Erythroblast (primary cell): Measurements from ENCODE around the gene YPEL4.

Experiments
- DNase-seq, 2 experiments: peaks; one replicate each; lab custom pipeline; 2025; lab: John Stamatoyannopoulos, UW
- GATA1 ChIP-seq: IDR thresholded peaks from 2 replicates; pipeline ENCODE4 v1.6.1; 2011; ENCODE audit warnings: low read depth, mild to moderate bottlenecking, control low read depth, low read length, moderate library complexity
- POLR2A ChIP-seq: IDR thresholded peaks from 2 replicates; pipeline ENCODE4 v1.6.1; 2011; ENCODE audit warnings: mild to moderate bottlenecking, low read length

The YPEL4 gene

DNA sequence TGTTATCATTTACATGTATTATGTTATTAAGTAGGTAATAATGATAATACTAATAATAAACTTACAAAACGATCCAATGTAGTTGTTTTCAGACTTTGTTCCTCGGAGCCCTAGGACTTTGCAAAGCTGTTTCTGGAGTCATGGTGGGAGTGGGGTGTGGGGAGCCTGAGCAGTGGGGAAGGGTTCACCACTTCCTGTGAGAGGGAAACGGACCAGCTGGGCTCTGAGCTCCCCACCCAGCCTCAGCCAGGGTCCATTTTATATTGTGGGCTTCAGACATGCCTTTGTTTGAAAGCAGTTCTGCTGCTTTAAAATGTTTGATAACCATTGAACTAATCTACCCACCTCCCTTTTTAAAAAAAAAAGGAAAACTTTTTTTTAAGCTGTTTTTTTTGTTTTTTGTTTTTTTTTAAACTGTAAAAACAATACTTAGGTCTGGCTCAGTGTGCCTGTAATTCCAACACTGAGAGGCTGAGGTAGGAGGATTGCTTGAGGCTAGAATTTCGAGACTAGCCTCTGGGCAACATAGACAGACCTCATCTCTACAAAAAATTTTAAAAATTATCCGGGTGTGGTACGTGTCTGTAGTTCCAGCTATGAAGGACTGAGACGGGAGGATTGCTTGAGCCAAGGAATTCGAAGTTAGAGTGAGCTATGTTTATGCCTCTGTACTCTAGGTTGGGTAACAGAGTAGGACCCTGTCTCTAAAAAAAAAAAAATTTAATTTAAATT, 45.2 kb downstream of the YPEL4 start:
- no peak for TF ChIP-seq POLR2A
- TF ChIP-seq GATA1, result no peak
- no peak for DNase-seq

DNA sequence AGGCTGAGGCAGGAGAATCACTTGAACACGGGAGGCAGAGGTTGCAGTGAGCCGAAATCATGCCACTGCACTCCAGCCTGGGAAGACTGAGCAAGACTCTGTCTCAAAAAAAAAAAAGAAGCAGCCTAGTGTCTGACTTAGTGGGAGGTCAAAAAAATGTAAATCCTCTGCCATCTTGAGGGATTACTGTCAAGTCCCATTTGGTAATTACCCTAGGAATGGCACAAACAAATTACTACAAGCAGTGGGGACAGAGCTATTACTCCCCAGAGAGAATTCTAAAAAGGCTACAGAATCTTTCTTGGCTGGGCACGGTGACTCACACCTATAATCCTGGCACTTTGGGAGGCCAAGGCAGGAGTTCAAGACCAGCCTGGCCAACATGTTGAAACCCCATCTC, 48.4 kb downstream of the YPEL4 start:
- DNase-seq, result no peak
- TF ChIP-seq GATA1 (no peak), POLR2A (no peak)

DNA sequence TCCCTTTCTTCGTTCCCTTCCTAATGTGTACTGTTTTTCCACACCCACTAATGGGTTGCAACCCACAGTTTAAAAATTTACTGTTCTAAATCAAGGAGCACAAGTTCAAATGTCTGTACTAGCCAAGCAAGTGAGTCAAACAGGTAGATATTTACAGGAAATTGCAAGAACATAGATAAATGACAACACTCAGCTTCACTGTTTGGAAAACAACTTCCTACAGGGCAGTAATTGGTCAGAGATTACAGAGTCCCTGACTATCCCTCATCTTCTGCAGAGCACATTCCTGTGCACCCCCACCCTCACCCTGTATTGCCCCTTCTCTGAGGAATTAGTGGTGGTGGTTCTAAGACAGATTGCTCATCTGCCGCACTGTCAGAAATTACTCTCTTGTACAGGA, 50.3 kb downstream of the YPEL4 start:
- DNase-seq, result no peak

DNA sequence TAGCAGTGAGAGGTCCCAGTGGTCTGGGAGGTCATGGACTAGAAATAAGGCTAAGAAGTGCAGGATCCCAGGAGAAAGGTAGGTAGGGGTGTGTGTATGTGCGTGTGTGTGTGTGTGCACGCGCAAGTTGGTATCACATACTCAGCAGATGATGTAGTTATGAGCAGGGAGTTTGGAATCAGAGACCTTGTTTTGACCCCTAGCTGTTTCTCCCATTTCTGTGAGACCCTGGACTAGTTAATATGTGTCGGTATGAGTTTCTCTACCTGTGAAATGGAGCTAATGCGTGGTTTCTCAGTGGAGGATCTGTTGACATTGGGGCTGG, 50.9 kb downstream of the YPEL4 start:
- no peak for DNase-seq
- TF ChIP-seq POLR2A, result no peak
- TF ChIP-seq GATA1, result no peak

More for the DNA sequence above, 50.3 kb downstream of the YPEL4 start:
- TF ChIP-seq GATA1, result no peak
- TF ChIP-seq POLR2A, result no peak

DNA sequence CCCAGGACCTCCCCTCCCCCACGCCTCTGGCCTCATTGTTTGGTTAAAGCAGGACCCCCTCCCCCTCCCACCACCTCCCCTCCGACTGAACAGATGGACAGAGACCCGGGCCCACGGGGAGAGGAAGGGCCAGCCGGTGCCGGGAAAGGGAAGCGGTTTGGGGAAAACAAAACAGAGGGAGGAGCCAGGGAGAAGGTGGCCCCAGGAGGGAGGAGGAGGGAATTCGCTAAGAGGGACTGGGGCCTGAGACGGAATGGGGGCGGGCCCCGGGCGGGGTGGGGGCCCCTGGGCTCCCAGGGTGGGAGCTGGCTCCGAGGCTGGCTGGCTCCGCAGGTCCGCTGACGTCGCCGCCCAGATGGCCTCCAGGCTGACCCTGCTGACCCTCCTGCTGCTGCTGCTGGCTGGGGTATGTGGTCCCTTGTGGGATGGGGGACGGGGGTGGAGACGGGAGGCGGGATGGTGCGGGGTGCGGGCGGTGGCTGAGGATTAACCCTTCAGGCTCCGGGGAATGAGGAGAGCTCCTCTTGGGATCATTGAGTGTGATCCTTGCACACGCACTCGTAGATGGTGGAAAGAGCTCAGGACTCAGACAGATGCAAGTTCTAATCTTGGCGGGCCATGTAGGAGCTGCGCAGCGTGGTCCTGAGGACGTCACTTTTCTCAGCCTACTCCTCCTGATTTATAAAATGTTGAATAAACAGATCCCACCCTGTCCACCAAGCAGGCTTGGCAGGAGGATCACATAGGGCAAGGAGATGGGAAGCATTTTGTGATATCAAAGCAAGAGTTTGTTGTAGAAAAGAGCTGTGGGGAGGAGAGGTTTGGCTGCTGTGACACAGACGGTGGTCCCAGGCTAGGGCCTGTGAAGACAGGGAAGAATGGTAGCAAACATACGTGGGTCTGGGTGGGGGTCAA, 51.5 kb downstream of the YPEL4 start:
- no peak for DNase-seq
- no peak for TF ChIP-seq POLR2A
- TF ChIP-seq GATA1, result no peak

DNA sequence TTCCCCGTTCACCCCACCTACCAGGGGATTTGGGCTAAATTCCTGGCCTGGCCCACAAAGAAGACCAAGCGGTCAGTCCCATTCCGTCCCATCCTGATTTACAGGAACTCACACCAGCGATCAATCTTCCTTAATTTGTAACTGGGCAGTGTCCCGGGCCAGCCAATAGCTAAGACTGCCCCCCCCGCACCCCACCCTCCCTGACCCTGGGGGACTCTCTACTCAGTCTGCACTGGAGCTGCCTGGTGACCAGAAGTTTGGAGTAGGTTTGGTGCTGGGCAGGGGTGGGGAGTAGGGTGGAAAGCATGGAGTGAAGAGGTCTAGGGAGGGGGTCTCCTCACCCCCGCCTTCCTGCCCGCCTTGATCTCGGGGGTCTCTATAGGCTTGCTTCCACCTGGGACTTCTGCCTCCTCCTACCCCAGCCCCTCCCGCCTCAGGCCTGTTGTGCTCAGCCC, 52.2 kb downstream of the YPEL4 start, which contains the start of gene SERPING1:
Gene SERPING1, plus strand, starts transcription at position 225 of the 455 bp plus-strand sequence. CDS start 586 bp downstream, outside the sequence.
- DNase-seq, result no peak
- TF ChIP-seq POLR2A, result no peak
- no peak for TF ChIP-seq GATA1

DNA sequence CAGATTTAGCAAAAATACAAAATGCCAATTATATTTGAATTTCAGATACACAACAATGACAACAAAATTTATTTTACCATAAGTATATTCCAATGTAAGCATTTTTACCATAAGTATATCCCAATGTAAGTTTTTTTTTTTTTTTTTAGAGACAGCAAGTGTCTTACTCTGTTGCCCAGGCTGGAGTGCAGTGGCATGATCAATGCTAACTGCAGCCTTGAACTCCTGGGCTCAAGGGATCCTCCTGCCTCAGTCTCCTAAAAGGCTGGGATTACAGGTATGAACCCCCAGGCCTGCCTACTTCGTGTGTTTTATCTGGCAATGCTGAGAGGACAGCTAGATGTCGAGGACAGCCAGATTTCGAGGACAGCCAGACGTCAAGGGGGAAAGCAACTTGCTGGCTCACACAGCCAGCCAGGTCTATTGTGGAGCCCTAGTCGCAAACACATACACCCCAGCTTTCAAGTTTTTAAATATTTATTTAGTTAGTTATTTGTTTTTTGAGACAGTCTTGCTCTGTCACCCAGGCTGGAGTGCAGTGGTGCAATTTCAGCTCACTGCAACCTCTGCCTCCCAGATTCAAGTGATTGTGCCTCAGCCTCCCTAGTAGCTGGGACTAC, 53.3 kb downstream of the YPEL4 start:
- no peak for DNase-seq
- TF ChIP-seq POLR2A (no peak), GATA1 (no peak)
